GM12864 (cell line): ENCODE measurements around the gene SCAF11.

Experiments used
- DNase-seq: peaks from one replicate; pipeline ENCODE4 v3.0.0-alpha.2; 2011; ENCODE audit warnings: low read depth
- H3K4me3 ChIP-seq: 2 replicates; pipeline ENCODE4 v1.5.1; 2011; ENCODE audit warnings: mild to moderate bottlenecking, low read depth, low read length, control low read depth
- TF ChIP-seq, protein P1 (sequence below): IDR thresholded peaks from 2 replicates; pipeline ENCODE4 v1.5.1; 2011; ENCODE audit warnings: low read depth, mild to moderate bottlenecking, moderate library complexity, low read length, control low read depth, inconsistent platforms; ENCODE audit errors: missing control alignments

Gene SCAF11

DNA sequence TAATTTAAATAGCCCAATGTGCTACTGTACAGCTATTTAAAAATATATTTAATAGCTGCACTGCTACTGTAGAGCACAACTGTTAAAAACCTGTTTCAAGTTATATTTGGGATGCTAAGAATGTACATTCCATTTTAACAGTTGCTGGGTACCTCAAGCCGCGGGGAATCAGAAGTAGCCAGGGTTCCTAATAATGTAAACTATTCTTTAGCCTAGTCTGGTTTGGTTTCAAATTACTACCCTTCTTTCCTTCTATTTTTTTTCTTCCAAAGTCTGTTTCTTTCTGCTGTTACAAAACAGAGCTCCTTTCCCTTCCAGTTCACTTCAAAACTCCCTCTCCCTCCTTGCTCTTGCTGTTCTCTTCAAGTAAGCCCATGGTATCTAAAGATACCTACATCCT lies 21.3 kb downstream of the SCAF11 start:
- TF ChIP-seq, protein P1, sequence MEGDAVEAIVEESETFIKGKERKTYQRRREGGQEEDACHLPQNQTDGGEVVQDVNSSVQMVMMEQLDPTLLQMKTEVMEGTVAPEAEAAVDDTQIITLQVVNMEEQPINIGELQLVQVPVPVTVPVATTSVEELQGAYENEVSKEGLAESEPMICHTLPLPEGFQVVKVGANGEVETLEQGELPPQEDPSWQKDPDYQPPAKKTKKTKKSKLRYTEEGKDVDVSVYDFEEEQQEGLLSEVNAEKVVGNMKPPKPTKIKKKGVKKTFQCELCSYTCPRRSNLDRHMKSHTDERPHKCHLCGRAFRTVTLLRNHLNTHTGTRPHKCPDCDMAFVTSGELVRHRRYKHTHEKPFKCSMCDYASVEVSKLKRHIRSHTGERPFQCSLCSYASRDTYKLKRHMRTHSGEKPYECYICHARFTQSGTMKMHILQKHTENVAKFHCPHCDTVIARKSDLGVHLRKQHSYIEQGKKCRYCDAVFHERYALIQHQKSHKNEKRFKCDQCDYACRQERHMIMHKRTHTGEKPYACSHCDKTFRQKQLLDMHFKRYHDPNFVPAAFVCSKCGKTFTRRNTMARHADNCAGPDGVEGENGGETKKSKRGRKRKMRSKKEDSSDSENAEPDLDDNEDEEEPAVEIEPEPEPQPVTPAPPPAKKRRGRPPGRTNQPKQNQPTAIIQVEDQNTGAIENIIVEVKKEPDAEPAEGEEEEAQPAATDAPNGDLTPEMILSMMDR, result no peak
- DNase-seq, result no peak
- no peak overlapping the region for H3K4me3 ChIP-seq

DNA sequence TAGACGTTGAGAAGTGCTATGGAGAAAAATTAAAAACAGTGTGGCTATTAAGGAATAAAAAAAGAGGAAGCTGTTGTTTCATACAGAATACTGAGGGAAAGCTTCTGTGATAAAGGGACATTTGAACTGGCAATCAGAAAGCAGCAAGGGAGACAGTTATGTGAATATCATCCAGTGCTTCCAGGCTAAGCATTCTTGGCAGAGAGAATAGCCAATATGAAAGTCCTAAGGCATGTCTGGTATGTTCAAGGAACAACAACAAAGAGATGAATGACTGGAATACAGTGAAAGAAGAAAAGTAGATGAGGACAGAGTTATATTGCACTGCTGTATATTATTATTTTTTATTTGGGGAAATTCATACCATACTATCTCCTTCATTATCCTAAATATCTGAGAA lies 23.9 kb downstream of the SCAF11 start:
- DNase-seq, result no peak
- H3K4me3 ChIP-seq, result no peak overlapping the region
- TF ChIP-seq, protein P1, result no peak

DNA sequence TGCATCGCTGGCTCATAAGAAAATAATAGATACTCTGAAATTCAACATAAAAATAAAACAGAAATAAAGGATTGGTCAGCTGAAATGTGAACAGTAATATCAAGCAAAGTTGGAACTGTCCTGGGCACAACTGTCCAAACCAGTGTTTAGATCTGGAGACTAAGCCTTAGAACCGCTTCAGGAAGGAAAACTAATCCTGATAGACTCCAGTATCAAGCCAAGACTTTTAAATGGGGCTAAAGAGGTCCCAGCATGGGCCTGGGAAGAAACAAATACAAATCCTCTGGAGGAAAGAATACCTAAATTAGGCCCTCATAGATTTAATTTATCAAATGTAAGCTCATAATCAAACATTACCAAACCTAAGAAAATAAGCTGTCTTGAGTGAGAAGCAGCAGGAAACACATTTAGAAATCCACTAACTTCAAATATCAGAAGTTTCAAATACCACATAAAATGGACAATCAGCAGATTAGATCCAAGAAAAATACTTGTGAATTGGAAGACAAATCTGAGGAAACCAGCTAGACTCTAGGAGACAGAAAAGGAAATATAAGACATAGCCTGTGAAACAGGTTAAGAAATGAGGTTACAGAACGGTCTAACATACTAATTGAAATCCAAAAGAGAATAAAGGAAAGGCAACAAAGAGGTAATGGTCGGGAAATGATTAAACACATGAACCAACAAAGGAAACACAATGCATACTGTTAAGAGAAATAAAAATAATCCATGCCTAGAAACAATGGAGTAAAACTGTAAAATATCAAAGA lies 27.6 kb downstream of the SCAF11 start:
- DNase-seq, result no peak
- TF ChIP-seq, protein P1, result no peak
- no peak overlapping the region for H3K4me3 ChIP-seq

DNA sequence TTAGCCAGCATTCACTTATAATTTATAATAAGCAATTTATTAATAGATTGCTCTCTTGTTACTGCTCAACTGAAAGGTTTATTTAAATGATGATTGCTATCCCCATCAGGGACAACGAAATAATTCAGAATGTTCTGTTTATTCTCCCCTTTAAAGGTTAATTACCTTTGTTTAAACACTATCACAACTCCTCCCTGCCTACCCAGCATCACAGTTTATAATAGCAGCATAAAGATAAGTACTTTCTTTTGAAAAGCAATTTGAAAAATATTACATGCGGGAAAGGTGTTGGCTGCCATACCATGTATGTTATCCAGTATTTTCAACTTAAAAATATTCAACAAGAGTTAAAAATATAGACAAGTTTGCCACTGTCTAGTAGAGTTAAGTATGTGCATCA lies 30.6 kb downstream of the SCAF11 start:
- TF ChIP-seq, protein P1, result no peak
- DNase-seq, result no peak
- no peak overlapping the region for H3K4me3 ChIP-seq

DNA sequence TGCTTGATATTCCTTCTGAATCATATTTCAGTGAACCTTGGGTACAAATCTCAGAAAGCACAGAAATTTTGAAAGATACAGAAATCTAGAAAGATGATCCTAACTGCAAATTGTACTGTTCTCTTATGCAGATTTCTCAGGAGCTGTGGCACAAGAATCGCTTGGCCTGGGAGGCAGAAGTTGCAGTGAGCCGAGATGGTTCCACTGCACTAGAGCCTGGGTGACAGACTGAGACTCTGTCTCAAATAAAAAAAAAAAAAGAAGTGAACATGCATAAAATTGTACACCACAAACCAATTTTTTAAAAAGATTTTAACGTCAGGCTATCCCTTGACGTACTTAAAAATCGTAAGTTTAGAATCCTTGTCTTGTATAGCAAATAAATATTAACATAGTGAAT lies 31.3 kb downstream of the SCAF11 start:
- no peak for DNase-seq
- TF ChIP-seq, protein P1, result no peak
- no peak overlapping the region for H3K4me3 ChIP-seq

DNA sequence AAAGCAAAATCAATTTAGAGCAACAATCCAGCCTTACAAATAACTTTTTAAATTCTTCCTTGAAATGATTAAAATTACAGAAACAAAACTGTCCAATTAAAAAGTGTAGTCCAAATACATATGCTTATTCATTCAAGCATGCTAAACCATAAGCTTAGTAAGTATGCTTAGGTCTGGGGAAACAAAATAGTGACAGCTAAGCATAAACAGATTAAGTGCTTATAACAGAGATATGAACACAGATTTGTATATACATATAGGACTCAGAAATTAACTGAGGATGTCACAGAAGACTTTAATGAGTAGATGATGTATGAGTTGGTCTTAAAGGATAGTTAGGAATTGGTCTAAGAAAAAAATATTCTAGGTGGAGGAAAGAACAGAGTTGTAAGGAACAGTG lies 41.8 kb downstream of the SCAF11 start:
- TF ChIP-seq, protein P1, result no peak
- no peak for DNase-seq
- no peak overlapping the region for H3K4me3 ChIP-seq

DNA sequence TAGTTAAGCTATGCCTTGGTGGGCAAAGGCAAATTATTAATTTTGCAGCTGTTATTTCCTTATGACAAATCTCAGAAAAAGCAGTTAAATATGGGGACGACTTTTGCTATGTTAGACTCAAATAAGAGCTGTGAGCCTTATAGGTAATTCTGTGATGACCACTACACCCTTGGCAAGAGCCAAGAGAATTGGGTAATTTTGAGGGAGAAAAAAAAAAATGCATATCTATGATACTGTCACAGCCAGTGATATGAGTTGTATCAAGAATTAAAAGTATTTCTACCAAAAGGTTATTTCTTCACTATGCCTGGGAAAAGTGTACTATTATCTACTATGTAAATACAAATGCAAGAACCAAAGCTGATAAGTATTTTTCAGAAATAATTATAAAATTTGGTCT lies 43.9 kb downstream of the SCAF11 start:
- no peak for DNase-seq
- no peak overlapping the region for H3K4me3 ChIP-seq
- TF ChIP-seq, protein P1, result no peak
